CD8-positive, alpha-beta memory T cell (primary cell): ENCODE measurements around the gene SH3BGRL2. TPM values are rescaled to one million over a fixed set of nuclear protein-coding genes. Genes with fewer than 3 reads are reported as not detected.
A peak's percentile ranks its signal among the peaks of the same experiment; 100 is the strongest.

Experiments
- CTCF ChIA-PET: fragments of 350-600 bp; sonication (Branson Sonifier 250); formaldehyde crosslinking; loops from one replicate; lab custom pipeline; 2021; ENCODE audit warnings: antibody characterized with exemption; lab: Charles Lee
- POLR2A ChIA-PET: fragments of 350-600 bp; sonication (Branson Sonifier 250); formaldehyde crosslinking; loops from one replicate; lab custom pipeline; 2021; ENCODE audit warnings: antibody characterized with exemption; lab: Charles Lee
- DNase-seq, 5 donors: peaks; one replicate each; pipeline versions ENCODE4 v3.0.0 to v3.0.0-alpha.2; 2020 to 2022; ENCODE audit warnings: mixed read lengths in 1 of 5
- H3K27ac ChIP-seq: one replicate; pipeline ENCODE4 v1.7.0; 2013; ENCODE audit warnings: low read depth, mild to moderate bottlenecking, low read length, moderate library complexity
- H3K27me3 ChIP-seq: 2 replicates; pipeline ENCODE4 v1.7.0; 2013; ENCODE audit warnings: low read length, mild to moderate bottlenecking; ENCODE audit not compliant: insufficient read depth, poor library complexity, severe bottlenecking
- H3K36me3 ChIP-seq: 2 replicates; pipeline ENCODE4 v1.7.0; 2013; ENCODE audit warnings: mild to moderate bottlenecking, low read length, moderate library complexity; ENCODE audit not compliant: insufficient read depth
- H3K4me1 ChIP-seq: 2 replicates; pipeline ENCODE4 v1.7.0; 2013; ENCODE audit warnings: mild to moderate bottlenecking, low read length, moderate library complexity; ENCODE audit not compliant: insufficient read depth
- H3K4me3 ChIP-seq: 2 replicates; pipeline ENCODE4 v1.7.0; 2013; ENCODE audit warnings: mild to moderate bottlenecking, low read length
- H3K9me3 ChIP-seq: 2 replicates; pipeline ENCODE4 v1.7.0; 2013; ENCODE audit warnings: mild to moderate bottlenecking, low read length
- H3K27ac Mint-ChIP-seq, 8 donors: one replicate each; pipeline ENCODE4 v1.8.0; 2020 to 2021; ENCODE audit warnings: mixed read lengths in 8 of 8, mild to moderate bottlenecking in 6 of 8, inconsistent platforms in 3 of 8, moderate library complexity in 3 of 8
- H3K27me3 Mint-ChIP-seq, 2 donors: one replicate each; pipeline ENCODE4 v1.8.0; 2020 to 2021; ENCODE audit warnings: mixed read lengths in 2 of 2, mild to moderate bottlenecking in 1 of 2, moderate library complexity in 1 of 2
- H3K36me3 Mint-ChIP-seq, 3 donors: one replicate each; pipeline ENCODE4 v1.8.0; 2020 to 2021; ENCODE audit warnings: mixed read lengths in 3 of 3, inconsistent platforms in 1 of 3, mild to moderate bottlenecking in 1 of 3
- H3K4me1 Mint-ChIP-seq, 3 donors: one replicate each; pipeline ENCODE4 v1.8.0; 2020 to 2021; ENCODE audit warnings: mixed read lengths in 3 of 3, inconsistent platforms in 1 of 3, mild to moderate bottlenecking in 1 of 3
- H3K4me3 Mint-ChIP-seq, 7 donors: one replicate each; pipeline ENCODE4 v1.8.0; 2020 to 2021; ENCODE audit warnings: mixed read lengths in 7 of 7, mild to moderate bottlenecking in 6 of 7, moderate library complexity in 4 of 7, inconsistent platforms in 2 of 7
- H3K9me3 Mint-ChIP-seq, 5 donors: one replicate each; pipeline ENCODE4 v1.8.0; 2020 to 2022; ENCODE audit warnings: mixed read lengths in 5 of 5, mild to moderate bottlenecking in 3 of 5, moderate library complexity in 2 of 5, inconsistent platforms in 1 of 5
- polyA plus RNA-seq: library from polyadenylated mRNA; unstranded; fragments of 300-500 nt; fragmentation: Illumina TruSeq; gene quantifications from one replicate; pipeline ENCODE4 v1.2.3, GENCODE V29; 2021
- total RNA-seq, 2 experiments: library from RNA; stranded (reverse); gene quantifications; one replicate each; pipeline ENCODE4 v1.2.3, GENCODE V29; 2021

The SH3BGRL2 gene
- total and polyA plus RNA-seq, 3 experiments from 2014 or later: 0.64 to 0.95 (median 0.81) TPM

GRCh38 chr6:79631693-79632172 is 604 bp downstream of the SH3BGRL2 start:
- Mint-ChIP-seq H3K4me3 (peak overlapping the region; percentile 29 to 84 (median 76)), H3K27ac (no peak overlapping the region), H3K9me3 (no peaks in the 10 kb centered on the region), H3K36me3 (no peaks in the 10 kb centered on the region), H3K4me1 (peaks cover 7 to 13% (median 11%) of the 10 kb centered on the region in 3 donors), H3K27me3 (peaks cover 39 to 74% of the 10 kb centered on the region in 2 donors)
- Histone ChIP-seq H3K4me1 (peaks cover 8% of the 10 kb centered on the region), H3K4me3 (peak overlapping the region; percentile 40), H3K27me3 (peaks cover 25% of the 10 kb centered on the region), H3K9me3 (no peaks in the 10 kb centered on the region), H3K36me3 (no peaks in the 10 kb centered on the region), H3K27ac (no peak overlapping the region)
- ChIA-PET CTCF (no interaction called here), POLR2A (no interaction called here)
- no peak for DNase-seq

- Mint-ChIP-seq H3K36me3 (no peaks in the 10 kb centered on the region), H3K27me3 (peaks cover 39 to 67% of the 10 kb centered on the region in 2 donors), H3K27ac (no peak overlapping the region), H3K9me3 (no peaks in the 10 kb centered on the region), H3K4me1 (peaks cover 7 to 13% (median 11%) of the 10 kb centered on the region in 3 donors), H3K4me3 (no peak overlapping the region)
- Histone ChIP-seq H3K27ac (no peak overlapping the region), H3K4me3 (no peak overlapping the region), H3K36me3 (no peaks in the 10 kb centered on the region), H3K9me3 (no peaks in the 10 kb centered on the region), H3K4me1 (peaks cover 8% of the 10 kb centered on the region), H3K27me3 (peaks cover 25% of the 10 kb centered on the region)
- no peak for DNase-seq
- POLR2A ChIA-PET: no interaction called here
- CTCF ChIA-PET: interaction anchor here (1.0 to 1.5 kb wide), 2 partner anchors 11 to 15 kb away, joined by 3 read pairs; no protein-coding TSS in a partner anchor
Observed at GRCh38 chr6:79632580-79632979, 1.5 kb downstream of the SH3BGRL2 start.

- H3K27me3 Mint-ChIP-seq: peaks cover 34 to 55% of the 10 kb centered on the region in 2 donors
- no peak overlapping the region for H3K27ac ChIP-seq
- peaks cover 8% of the 10 kb centered on the region for H3K4me1 ChIP-seq
- no peak for DNase-seq
- no peaks in the 10 kb centered on the region for H3K9me3 ChIP-seq
- POLR2A ChIA-PET: no interaction called here
- peaks cover 7 to 13% (median 11%) of the 10 kb centered on the region in 3 donors for H3K4me1 Mint-ChIP-seq
- CTCF ChIA-PET: no interaction called here
- no peak overlapping the region for H3K27ac Mint-ChIP-seq
- H3K27me3 ChIP-seq: peaks cover 25% of the 10 kb centered on the region
- H3K4me3 ChIP-seq: no peak overlapping the region
- no peaks in the 10 kb centered on the region for H3K36me3 Mint-ChIP-seq
- no peak overlapping the region for H3K4me3 Mint-ChIP-seq
- no peaks in the 10 kb centered on the region for H3K36me3 ChIP-seq
- no peaks in the 10 kb centered on the region for H3K9me3 Mint-ChIP-seq
Observed at GRCh38 chr6:79634491-79635231, 3.5 kb downstream of the SH3BGRL2 start.

GRCh38 chr6:79635232-79635543 is 4.1 kb downstream of the SH3BGRL2 start:
- H3K9me3 ChIP-seq: no peaks in the 10 kb centered on the region
- Mint-ChIP-seq H3K36me3 (no peaks in the 10 kb centered on the region), H3K9me3 (no peaks in the 10 kb centered on the region), H3K27ac (no peak overlapping the region), H3K27me3 (peaks cover 33 to 53% of the 10 kb centered on the region in 2 donors), H3K4me1 (peaks cover 7 to 13% (median 11%) of the 10 kb centered on the region in 3 donors), H3K4me3 (no peak overlapping the region)
- peaks cover 25% of the 10 kb centered on the region for H3K27me3 ChIP-seq
- H3K36me3 ChIP-seq: no peaks in the 10 kb centered on the region
- no peak overlapping the region for H3K4me3 ChIP-seq
- no peak overlapping the region for H3K27ac ChIP-seq
- H3K4me1 ChIP-seq: peaks cover 8% of the 10 kb centered on the region
- POLR2A ChIA-PET: no interaction called here
- DNase-seq: no peak
- CTCF ChIA-PET: no interaction called here

GRCh38 chr6:79636673-79637072 is 5.5 kb downstream of the SH3BGRL2 start:
- H3K9me3 ChIP-seq: no peaks in the 10 kb centered on the region
- no peaks in the 10 kb centered on the region for H3K36me3 Mint-ChIP-seq
- H3K4me1 Mint-ChIP-seq: peaks cover 3 to 4% (median 3%) of the 10 kb centered on the region in 3 donors
- no peaks in the 10 kb centered on the region for H3K9me3 Mint-ChIP-seq
- peaks cover 3% of the 10 kb centered on the region for H3K4me1 ChIP-seq
- DNase-seq: no peak
- peaks cover 24 to 44% of the 10 kb centered on the region in 2 donors for H3K27me3 Mint-ChIP-seq
- H3K4me3 ChIP-seq: no peak overlapping the region
- CTCF ChIA-PET: no interaction called here
- H3K4me3 Mint-ChIP-seq: no peak overlapping the region
- POLR2A ChIA-PET: no interaction called here
- peaks cover 23% of the 10 kb centered on the region for H3K27me3 ChIP-seq
- no peak overlapping the region for H3K27ac ChIP-seq
- H3K27ac Mint-ChIP-seq: no peak overlapping the region
- H3K36me3 ChIP-seq: no peaks in the 10 kb centered on the region

- H3K9me3 Mint-ChIP-seq: no peaks in the 10 kb centered on the region
- H3K9me3 ChIP-seq: no peaks in the 10 kb centered on the region
- no peaks in the 10 kb centered on the region for H3K4me1 ChIP-seq
- no peak overlapping the region for H3K4me3 ChIP-seq
- peak overlapping the region in 1 of 8 donors; percentile 55 for H3K27ac Mint-ChIP-seq
- peaks cover 10 to 30% of the 10 kb centered on the region in 2 donors for H3K27me3 Mint-ChIP-seq
- H3K27me3 ChIP-seq: peaks cover 3% of the 10 kb centered on the region
- no peak overlapping the region for H3K27ac ChIP-seq
- no peak overlapping the region for H3K4me3 Mint-ChIP-seq
- no peaks in the 10 kb centered on the region for H3K36me3 ChIP-seq
- POLR2A ChIA-PET: interaction anchor here (0.6 kb wide), 1 partner anchor 33 kb away, joined by 3 read pairs; no protein-coding TSS in a partner anchor
- CTCF ChIA-PET: no interaction called here
- H3K36me3 Mint-ChIP-seq: no peaks in the 10 kb centered on the region
- H3K4me1 Mint-ChIP-seq: no peaks in the 10 kb centered on the region
- no peak for DNase-seq
Observed at GRCh38 chr6:79640146-79641111, 9.3 kb downstream of the SH3BGRL2 start.

- H3K4me1 Mint-ChIP-seq: peaks cover 0 to 9% (median 0%) of the 10 kb centered on the region in 3 donors
- H3K4me3 Mint-ChIP-seq: peak overlapping the region in 2 of 7 donors; percentile 3 to 5
- H3K4me1 ChIP-seq: no peaks in the 10 kb centered on the region
- peaks cover 4 to 28% of the 10 kb centered on the region in 2 donors for H3K27me3 Mint-ChIP-seq
- H3K36me3 ChIP-seq: no peaks in the 10 kb centered on the region
- no peak overlapping the region for H3K27ac ChIP-seq
- H3K9me3 Mint-ChIP-seq: no peaks in the 10 kb centered on the region
- H3K27ac Mint-ChIP-seq: no peak overlapping the region
- no peaks in the 10 kb centered on the region for H3K36me3 Mint-ChIP-seq
- DNase-seq: peak in 1 of 5 donors; percentile 51
- ChIA-PET CTCF (interaction anchor here (0.9 to 1.5 kb wide), 2 partner anchors 20 to 27 kb away, joined by 3 to 6 read pairs; no protein-coding TSS in a partner anchor), POLR2A (no interaction called here)
- H3K27me3 ChIP-seq: no peaks in the 10 kb centered on the region
- no peaks in the 10 kb centered on the region for H3K9me3 ChIP-seq
- H3K4me3 ChIP-seq: no peak overlapping the region
Observed at GRCh38 chr6:79646006-79646405, 14.9 kb downstream of the SH3BGRL2 start.
